ENCODE measurements around the gene ZNF304.
A peak's percentile ranks its signal among the peaks of the same experiment; 100 is the strongest.
"Not testable (repeated sequence)": the region's sequence is repeated elsewhere in the genome, so short reads cannot be mapped to it uniquely, and the experiment has no call there.

ZNF304 gene

DNA sequence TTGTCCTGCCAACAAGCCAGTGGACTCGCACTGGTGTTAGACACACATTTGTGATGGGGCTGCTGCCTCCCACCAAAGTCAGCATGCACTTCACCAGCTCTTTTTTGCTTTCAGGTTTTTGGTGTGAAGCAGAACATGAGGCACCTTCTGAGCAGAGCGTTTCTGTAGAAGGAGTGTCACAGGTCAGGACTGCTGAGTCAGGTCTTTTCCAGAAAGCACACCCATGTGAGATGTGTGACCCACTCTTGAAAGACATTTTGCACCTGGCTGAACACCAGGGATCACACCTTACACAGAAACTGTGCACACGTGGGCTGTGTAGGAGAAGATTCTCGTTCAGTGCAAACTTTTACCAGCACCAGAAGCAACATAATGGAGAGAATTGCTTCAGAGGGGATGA lies 4.8 kb downstream of the ZNF304 start:
- no peak for DNase-seq
- H3K9me3 ChIP-seq (ENCODE audit: control insufficient read depth, low read length) = peaks cover 18% of the 10 kb centered on the region
- no peak overlapping the region for H3K4me3 ChIP-seq (ENCODE audit: insufficient read depth, low read depth, low read length, poor library complexity, severe bottlenecking)
- peaks cover 10% of the 10 kb centered on the region for H3K4me1 ChIP-seq (ENCODE audit: control insufficient read depth, insufficient read depth, low read length, poor library complexity, severe bottlenecking)
- H3K36me3 ChIP-seq (ENCODE audit: control insufficient read depth, insufficient read depth, low read length) = peaks cover 40% of the 10 kb centered on the region
- H3K27me3 ChIP-seq (replicated peaks; ENCODE audit: control insufficient read depth, insufficient read depth, low read length, poor library complexity, severe bottlenecking) = no peaks in the 10 kb centered on the region
- H3K27ac ChIP-seq (ENCODE audit: insufficient read depth, low read length, poor library complexity, severe bottlenecking) = no peak overlapping the region

DNA sequence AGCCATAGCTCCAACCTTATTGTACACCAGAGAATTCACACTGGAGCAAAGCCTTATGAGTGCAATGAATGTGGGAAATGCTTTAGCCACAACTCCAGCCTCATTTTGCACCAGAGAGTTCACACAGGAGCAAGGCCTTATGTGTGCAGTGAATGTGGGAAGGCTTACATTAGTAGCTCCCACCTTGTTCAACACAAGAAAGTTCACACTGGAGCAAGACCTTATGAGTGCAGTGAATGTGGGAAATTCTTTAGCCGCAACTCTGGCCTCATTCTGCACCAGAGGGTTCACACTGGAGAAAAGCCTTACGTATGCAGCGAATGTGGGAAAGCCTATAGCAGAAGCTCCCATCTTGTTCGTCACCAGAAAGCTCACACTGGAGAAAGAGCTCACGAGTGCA lies 6.3 kb downstream of the ZNF304 start:
- Histone ChIP-seq H3K4me3 (ENCODE audit: insufficient read depth, low read depth, low read length, poor library complexity, severe bottlenecking) (no peak overlapping the region), H3K27ac (ENCODE audit: insufficient read depth, low read length, poor library complexity, severe bottlenecking) (no peak overlapping the region), H3K27me3 (replicated peaks; ENCODE audit: control insufficient read depth, insufficient read depth, low read length, poor library complexity, severe bottlenecking) (no peaks in the 10 kb centered on the region), H3K9me3 (ENCODE audit: control insufficient read depth, low read length) (peaks cover 18% of the 10 kb centered on the region), H3K36me3 (ENCODE audit: control insufficient read depth, insufficient read depth, low read length) (peaks cover 40% of the 10 kb centered on the region), H3K4me1 (ENCODE audit: control insufficient read depth, insufficient read depth, low read length, poor library complexity, severe bottlenecking) (peaks cover under 1% of the 10 kb centered on the region)
- DNase-seq = no peak

DNA sequence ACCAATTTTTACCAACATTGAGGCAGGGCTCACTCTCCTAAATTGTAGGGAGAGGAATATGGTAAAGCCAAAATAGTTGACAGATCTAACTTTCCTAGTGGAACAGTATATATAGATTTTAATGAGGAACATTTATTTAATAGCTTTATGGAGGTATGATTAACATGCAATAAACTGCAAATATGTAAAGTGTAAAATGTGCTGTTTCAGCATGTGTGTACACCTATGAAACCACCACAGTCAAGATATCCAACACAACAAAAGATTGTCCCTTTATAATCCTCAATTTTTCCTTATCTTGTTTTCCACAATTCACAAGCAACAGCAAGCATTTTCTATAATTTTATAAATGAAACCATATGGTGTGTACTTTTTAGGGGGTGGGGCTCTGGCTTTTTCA lies 8.2 kb downstream of the ZNF304 start:
- Histone ChIP-seq H3K27me3 (replicated peaks; ENCODE audit: control insufficient read depth, insufficient read depth, low read length, poor library complexity, severe bottlenecking) (no peaks in the 10 kb centered on the region), H3K4me1 (ENCODE audit: control insufficient read depth, insufficient read depth, low read length, poor library complexity, severe bottlenecking) (peaks cover 5% of the 10 kb centered on the region), H3K36me3 (ENCODE audit: control insufficient read depth, insufficient read depth, low read length) (peaks cover 29% of the 10 kb centered on the region), H3K4me3 (ENCODE audit: insufficient read depth, low read depth, low read length, poor library complexity, severe bottlenecking) (no peak overlapping the region), H3K27ac (ENCODE audit: insufficient read depth, low read length, poor library complexity, severe bottlenecking) (no peak overlapping the region), H3K9me3 (ENCODE audit: control insufficient read depth, low read length) (peaks cover 18% of the 10 kb centered on the region)
- no peak for DNase-seq

DNA sequence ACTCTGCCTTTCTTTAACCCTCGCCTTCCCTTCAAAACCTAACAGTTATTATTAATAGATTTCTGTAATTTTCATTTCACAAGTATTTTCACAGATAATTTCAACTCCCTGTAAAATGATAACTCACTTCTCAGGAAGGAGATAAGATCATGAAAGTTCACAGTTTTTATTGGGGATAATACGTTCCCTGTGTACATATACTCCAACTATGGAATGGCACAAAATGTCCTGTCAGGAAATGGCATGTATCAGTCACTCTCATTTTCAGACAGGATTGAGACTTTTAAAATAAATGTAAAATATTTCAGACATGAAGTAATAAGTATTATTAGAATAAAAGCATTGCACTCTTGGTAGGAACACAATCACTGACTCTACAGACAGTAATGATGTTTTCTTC lies 11.3 kb downstream of the ZNF304 start:
- no peak overlapping the region for H3K4me3 ChIP-seq (ENCODE audit: insufficient read depth, low read depth, low read length, poor library complexity, severe bottlenecking)
- peaks cover 5% of the 10 kb centered on the region for H3K4me1 ChIP-seq (ENCODE audit: control insufficient read depth, insufficient read depth, low read length, poor library complexity, severe bottlenecking)
- H3K27me3 ChIP-seq (replicated peaks; ENCODE audit: control insufficient read depth, insufficient read depth, low read length, poor library complexity, severe bottlenecking) = no peaks in the 10 kb centered on the region
- no peaks in the 10 kb centered on the region for H3K36me3 ChIP-seq (ENCODE audit: control insufficient read depth, insufficient read depth, low read length)
- peak overlapping the region; percentile 80 for H3K27ac ChIP-seq (ENCODE audit: insufficient read depth, low read length, poor library complexity, severe bottlenecking)
- no peak for DNase-seq
- H3K9me3 ChIP-seq (ENCODE audit: control insufficient read depth, low read length) = peaks cover 6% of the 10 kb centered on the region

DNA sequence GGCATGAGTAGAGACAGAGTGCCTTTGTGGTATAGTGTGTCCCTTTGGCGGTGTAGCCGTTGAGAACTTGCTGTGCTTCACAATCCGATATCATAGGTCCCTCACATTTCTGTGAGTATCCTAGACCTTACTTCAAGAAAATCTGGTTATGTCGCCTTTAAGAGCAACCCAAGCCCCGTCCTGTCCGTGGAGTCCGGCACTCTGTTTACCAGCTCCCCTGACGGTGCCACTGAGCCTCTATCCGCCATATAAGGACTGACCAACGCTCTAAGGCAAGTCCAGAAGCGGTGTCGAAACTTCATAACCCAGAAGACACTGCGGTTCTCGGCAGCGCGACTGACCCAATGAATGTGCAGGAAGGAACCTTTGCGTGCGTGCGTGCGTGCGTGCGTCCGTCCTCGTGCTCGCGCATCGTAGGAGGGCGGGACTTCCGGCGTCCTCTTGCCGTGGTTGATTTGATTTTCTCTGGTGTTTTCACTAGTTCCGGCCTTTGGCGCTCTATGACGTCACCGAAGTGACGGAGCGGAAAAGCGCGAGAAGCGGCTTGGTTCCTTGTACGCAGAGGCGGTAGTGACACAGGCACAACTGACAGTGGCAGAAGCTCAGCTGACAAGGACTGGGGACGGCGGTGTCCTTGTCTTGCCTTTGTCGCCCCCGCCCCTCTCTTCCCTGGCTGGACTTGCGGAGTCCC lies 12.1 kb downstream of the ZNF304 start, which contains the start of the genes TRAPPC2B and ZNF547:
Gene TRAPPC2B (plus strand): TSS at position 555 of the 691 bp plus-strand sequence. CDS start 1,283 bp downstream, outside the sequence.
Gene ZNF547 (plus strand): TSS at position 555 of the 691 bp plus-strand sequence. CDS start 5,005 bp downstream, outside the sequence.
- Histone ChIP-seq H3K9me3 (ENCODE audit: control insufficient read depth, low read length) (no peaks in the 10 kb centered on the region), H3K27ac (ENCODE audit: insufficient read depth, low read length, poor library complexity, severe bottlenecking) (peak within 1 kb of the TSS; percentile 80), H3K36me3 (ENCODE audit: control insufficient read depth, insufficient read depth, low read length) (no peaks in the 10 kb centered on the region), H3K4me3 (ENCODE audit: insufficient read depth, low read depth, low read length, poor library complexity, severe bottlenecking) (peak within 1 kb of the TSS; percentile 66), H3K27me3 (replicated peaks; ENCODE audit: control insufficient read depth, insufficient read depth, low read length, poor library complexity, severe bottlenecking) (no peaks in the 10 kb centered on the region), H3K4me1 (ENCODE audit: control insufficient read depth, insufficient read depth, low read length, poor library complexity, severe bottlenecking) (peaks cover 5% of the 10 kb centered on the region)
- DNase-seq = peak; percentile 96

DNA sequence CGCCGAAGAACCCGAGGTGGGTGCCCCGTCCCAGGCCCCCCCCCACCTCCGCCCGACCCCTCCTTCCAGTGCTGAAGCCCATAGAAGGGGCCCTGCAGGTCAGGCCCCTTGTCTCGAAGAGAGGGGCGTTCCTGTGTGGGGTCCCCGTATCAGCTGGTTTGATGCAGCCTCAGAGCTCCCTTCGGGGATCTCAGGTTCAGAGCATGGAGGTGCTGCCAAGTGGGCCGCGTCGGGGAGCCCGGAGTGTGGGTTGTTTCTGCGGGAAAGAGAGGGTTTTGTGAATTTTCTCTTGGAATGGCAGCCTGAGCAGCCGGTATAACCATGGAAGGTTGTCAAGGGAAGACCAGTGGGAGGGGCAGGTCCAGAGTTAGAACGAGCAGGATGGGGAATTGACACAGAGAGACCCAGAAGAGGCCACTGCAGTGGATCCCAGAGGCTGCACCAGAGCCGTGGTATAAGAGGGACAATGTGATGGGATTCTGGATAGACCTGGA lies 12.7 kb downstream of the ZNF304 start:
- Histone ChIP-seq H3K36me3 (ENCODE audit: control insufficient read depth, insufficient read depth, low read length) (no peaks in the 10 kb centered on the region), H3K27me3 (replicated peaks; ENCODE audit: control insufficient read depth, insufficient read depth, low read length, poor library complexity, severe bottlenecking) (no peaks in the 10 kb centered on the region), H3K27ac (ENCODE audit: insufficient read depth, low read length, poor library complexity, severe bottlenecking) (peak overlapping the region; percentile 80), H3K9me3 (ENCODE audit: control insufficient read depth, low read length) (no peaks in the 10 kb centered on the region), H3K4me1 (ENCODE audit: control insufficient read depth, insufficient read depth, low read length, poor library complexity, severe bottlenecking) (peaks cover 5% of the 10 kb centered on the region), H3K4me3 (ENCODE audit: insufficient read depth, low read depth, low read length, poor library complexity, severe bottlenecking) (peak overlapping the region; percentile 66)
- no peak for DNase-seq

DNA sequence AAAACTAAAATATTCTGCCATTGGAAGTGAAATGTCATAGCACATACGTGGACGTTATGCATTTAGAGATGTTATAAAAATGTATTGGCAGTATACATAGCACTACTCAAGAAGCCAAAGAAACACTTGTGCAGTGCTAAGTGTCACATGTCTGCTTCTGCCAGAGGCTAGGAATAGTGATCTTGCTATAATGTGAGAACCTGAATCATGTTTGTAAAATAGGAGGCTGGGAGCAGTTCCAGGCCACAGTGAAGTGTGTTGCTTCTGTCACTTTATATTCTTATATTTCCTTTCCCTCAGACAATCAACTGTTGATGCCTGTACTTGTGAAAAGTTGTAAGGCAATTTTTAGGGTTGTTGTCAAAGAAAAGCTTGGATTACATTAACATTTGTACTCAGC lies 15.7 kb downstream of the ZNF304 start:
- Histone ChIP-seq H3K27me3 (replicated peaks; ENCODE audit: control insufficient read depth, insufficient read depth, low read length, poor library complexity, severe bottlenecking) (no peaks in the 10 kb centered on the region), H3K36me3 (ENCODE audit: control insufficient read depth, insufficient read depth, low read length) (peaks cover under 1% of the 10 kb centered on the region), H3K4me1 (ENCODE audit: control insufficient read depth, insufficient read depth, low read length, poor library complexity, severe bottlenecking) (peaks cover 5% of the 10 kb centered on the region), H3K27ac (ENCODE audit: insufficient read depth, low read length, poor library complexity, severe bottlenecking) (no peak overlapping the region), H3K9me3 (ENCODE audit: control insufficient read depth, low read length) (no peaks in the 10 kb centered on the region), H3K4me3 (ENCODE audit: insufficient read depth, low read depth, low read length, poor library complexity, severe bottlenecking) (no peak overlapping the region)
- no peak for DNase-seq

DNA sequence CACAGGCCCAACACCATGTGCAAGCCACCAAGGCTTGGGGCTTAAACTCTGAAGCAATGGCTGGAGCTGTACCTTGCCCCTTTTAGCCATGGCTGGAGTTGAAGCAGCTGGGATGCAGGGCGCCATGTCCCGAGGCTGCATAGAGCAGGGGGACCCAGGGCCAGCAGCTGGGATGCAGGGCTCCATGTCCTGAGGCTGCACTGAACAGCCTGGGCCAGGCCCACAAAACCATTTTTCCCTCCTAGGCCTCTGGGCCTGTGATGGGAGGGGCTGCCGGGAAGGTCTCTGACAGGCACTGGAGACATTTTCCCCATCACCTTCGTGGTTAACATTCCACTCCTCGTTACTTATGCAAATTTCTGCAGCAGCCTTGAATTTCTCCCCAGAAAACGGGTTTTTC lies 23.1 kb downstream of the ZNF304 start:
- H3K27me3 ChIP-seq (replicated peaks; ENCODE audit: control insufficient read depth, insufficient read depth, low read length, poor library complexity, severe bottlenecking) = no peaks in the 10 kb centered on the region
- peaks cover 15% of the 10 kb centered on the region for H3K9me3 ChIP-seq (ENCODE audit: control insufficient read depth, low read length)
- H3K27ac ChIP-seq (ENCODE audit: insufficient read depth, low read length, poor library complexity, severe bottlenecking) = no peak overlapping the region
- DNase-seq = no peak
- H3K4me1 ChIP-seq (ENCODE audit: control insufficient read depth, insufficient read depth, low read length, poor library complexity, severe bottlenecking) = no peaks in the 10 kb centered on the region
- H3K36me3 ChIP-seq (ENCODE audit: control insufficient read depth, insufficient read depth, low read length) = peaks cover 17% of the 10 kb centered on the region
- no peak overlapping the region for H3K4me3 ChIP-seq (ENCODE audit: insufficient read depth, low read depth, low read length, poor library complexity, severe bottlenecking)

DNA sequence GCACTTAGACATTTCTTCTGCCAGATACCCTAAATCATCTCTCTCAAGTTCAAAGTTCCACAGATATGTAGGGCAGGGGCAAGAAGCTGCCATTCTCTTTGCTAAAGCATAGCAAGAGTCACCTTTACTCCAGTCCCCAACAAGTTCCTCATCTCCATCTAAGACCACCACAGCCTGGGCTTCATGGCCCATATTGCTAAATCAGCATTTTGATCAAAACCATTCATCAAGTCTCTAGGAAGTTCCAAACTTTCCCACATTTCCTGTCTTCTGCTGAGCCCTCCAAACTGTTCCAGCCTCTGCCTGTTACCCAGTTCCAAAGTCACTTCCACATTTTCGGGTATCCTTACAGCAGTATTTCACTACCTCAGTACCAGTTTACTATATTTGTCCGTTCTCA lies 23.6 kb downstream of the ZNF304 start:
- not testable (repeated sequence) for H3K27me3 ChIP-seq (replicated peaks; ENCODE audit: control insufficient read depth, insufficient read depth, low read length, poor library complexity, severe bottlenecking); H3K4me1 ChIP-seq (ENCODE audit: control insufficient read depth, insufficient read depth, low read length, poor library complexity, severe bottlenecking); H3K27ac ChIP-seq (ENCODE audit: insufficient read depth, low read length, poor library complexity, severe bottlenecking); H3K4me3 ChIP-seq (ENCODE audit: insufficient read depth, low read depth, low read length, poor library complexity, severe bottlenecking); DNase-seq
- peaks cover 16% of the 10 kb centered on the region for H3K9me3 ChIP-seq (ENCODE audit: control insufficient read depth, low read length)
- H3K36me3 ChIP-seq (ENCODE audit: control insufficient read depth, insufficient read depth, low read length) = peaks cover 17% of the 10 kb centered on the region

DNA sequence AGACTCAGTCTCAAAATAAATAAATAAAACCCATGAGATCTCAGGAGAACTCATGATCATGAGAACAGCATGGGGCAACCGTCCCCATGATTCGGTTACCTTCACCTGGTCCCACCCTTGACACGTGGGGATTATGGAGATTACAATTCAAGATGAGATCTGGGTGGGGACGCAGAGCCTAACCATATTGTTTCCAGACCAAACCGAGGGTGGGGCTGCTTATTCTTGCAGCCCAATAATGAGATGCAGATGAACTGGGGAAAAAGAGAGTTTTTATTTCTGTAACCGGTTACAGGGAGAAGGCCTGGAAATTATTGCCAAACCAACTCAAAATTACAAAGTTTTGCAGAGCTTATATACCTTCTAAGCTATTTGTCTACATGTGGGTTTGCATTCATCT lies 25.1 kb downstream of the ZNF304 start:
- H3K27ac ChIP-seq (ENCODE audit: insufficient read depth, low read length, poor library complexity, severe bottlenecking) = no peak overlapping the region
- H3K4me3 ChIP-seq (ENCODE audit: insufficient read depth, low read depth, low read length, poor library complexity, severe bottlenecking) = no peak overlapping the region
- peaks cover 17% of the 10 kb centered on the region for H3K36me3 ChIP-seq (ENCODE audit: control insufficient read depth, insufficient read depth, low read length)
- no peak for DNase-seq
- no peaks in the 10 kb centered on the region for H3K4me1 ChIP-seq (ENCODE audit: control insufficient read depth, insufficient read depth, low read length, poor library complexity, severe bottlenecking)
- peaks cover 16% of the 10 kb centered on the region for H3K9me3 ChIP-seq (ENCODE audit: control insufficient read depth, low read length)
- no peaks in the 10 kb centered on the region for H3K27me3 ChIP-seq (replicated peaks; ENCODE audit: control insufficient read depth, insufficient read depth, low read length, poor library complexity, severe bottlenecking)
